Endothelial cell (in vitro differentiated cells): ENCODE measurements around the gene TPO. TPM values are rescaled to one million over a fixed set of nuclear protein-coding genes. Genes with fewer than 3 reads are reported as not detected.

Experiments
- DNase-seq: peaks from one replicate; pipeline ENCODE4 v3.0.0; 2021; ENCODE audit warnings: low spot score
- H3K27ac Mint-ChIP-seq: one replicate; pipeline ENCODE4 v1.8.0; 2021; ENCODE audit warnings: mixed read lengths, inconsistent platforms; ENCODE audit not compliant: unreplicated experiment
- H3K27me3 Mint-ChIP-seq: one replicate; pipeline ENCODE4 v1.8.0; 2021; ENCODE audit warnings: mild to moderate bottlenecking, moderate library complexity, mixed read lengths, inconsistent platforms; ENCODE audit not compliant: unreplicated experiment
- H3K36me3 Mint-ChIP-seq: one replicate; pipeline ENCODE4 v1.8.0; 2021; ENCODE audit warnings: mild to moderate bottlenecking, low read depth, mixed read lengths, inconsistent platforms; ENCODE audit not compliant: unreplicated experiment
- H3K4me1 Mint-ChIP-seq: one replicate; pipeline ENCODE4 v1.8.0; 2021; ENCODE audit warnings: mild to moderate bottlenecking, mixed read lengths, inconsistent platforms; ENCODE audit not compliant: unreplicated experiment
- H3K4me3 Mint-ChIP-seq: one replicate; pipeline ENCODE4 v1.8.0; 2021; ENCODE audit warnings: mild to moderate bottlenecking, mixed read lengths, inconsistent platforms; ENCODE audit not compliant: unreplicated experiment
- H3K9me3 Mint-ChIP-seq: one replicate; pipeline ENCODE4 v1.8.0; 2021; ENCODE audit warnings: mixed read lengths, inconsistent platforms; ENCODE audit not compliant: unreplicated experiment
- total RNA-seq: library from RNA; stranded (reverse); fragmentation: NEBNext Ultra II Directional; extraction: Animal tissue kit (Norgen Biotek cat#: 25700); gene quantifications from one replicate; pipeline ENCODE4 v1.2.1, GENCODE V29; 2021; ENCODE audit not compliant: unreplicated experiment
- TF ChIP-seq, protein P1 (sequence below): fragments of 200-600 bp; sonication (generic); IDR thresholded peaks from one replicate; pipeline ENCODE4 v1.5.0; 2021; ENCODE audit warnings: antibody characterized with exemption; ENCODE audit not compliant: unreplicated experiment

TPO gene
- total RNA-seq, 1 donor from 2014 or later, result 0.41 TPM

GRCh38 chr2:1497122-1497611 lies 83.9 kb downstream of the TPO start:
- Mint-ChIP-seq H3K9me3 (no peaks in the 10 kb centered on the region), H3K4me3 (no peak overlapping the region), H3K27me3 (peaks cover 9% of the 10 kb centered on the region), H3K4me1 (no peaks in the 10 kb centered on the region), H3K27ac (no peak overlapping the region), H3K36me3 (no peaks in the 10 kb centered on the region)
- TF ChIP-seq, protein P1, sequence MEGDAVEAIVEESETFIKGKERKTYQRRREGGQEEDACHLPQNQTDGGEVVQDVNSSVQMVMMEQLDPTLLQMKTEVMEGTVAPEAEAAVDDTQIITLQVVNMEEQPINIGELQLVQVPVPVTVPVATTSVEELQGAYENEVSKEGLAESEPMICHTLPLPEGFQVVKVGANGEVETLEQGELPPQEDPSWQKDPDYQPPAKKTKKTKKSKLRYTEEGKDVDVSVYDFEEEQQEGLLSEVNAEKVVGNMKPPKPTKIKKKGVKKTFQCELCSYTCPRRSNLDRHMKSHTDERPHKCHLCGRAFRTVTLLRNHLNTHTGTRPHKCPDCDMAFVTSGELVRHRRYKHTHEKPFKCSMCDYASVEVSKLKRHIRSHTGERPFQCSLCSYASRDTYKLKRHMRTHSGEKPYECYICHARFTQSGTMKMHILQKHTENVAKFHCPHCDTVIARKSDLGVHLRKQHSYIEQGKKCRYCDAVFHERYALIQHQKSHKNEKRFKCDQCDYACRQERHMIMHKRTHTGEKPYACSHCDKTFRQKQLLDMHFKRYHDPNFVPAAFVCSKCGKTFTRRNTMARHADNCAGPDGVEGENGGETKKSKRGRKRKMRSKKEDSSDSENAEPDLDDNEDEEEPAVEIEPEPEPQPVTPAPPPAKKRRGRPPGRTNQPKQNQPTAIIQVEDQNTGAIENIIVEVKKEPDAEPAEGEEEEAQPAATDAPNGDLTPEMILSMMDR, result no peak
- DNase-seq, result no peak

- no peak overlapping the region for H3K4me3 Mint-ChIP-seq
- H3K27ac Mint-ChIP-seq, result no peak overlapping the region
- peaks cover 6% of the 10 kb centered on the region for H3K27me3 Mint-ChIP-seq
- TF ChIP-seq, protein P1, result no peak
- H3K36me3 Mint-ChIP-seq, result no peaks in the 10 kb centered on the region
- no peaks in the 10 kb centered on the region for H3K9me3 Mint-ChIP-seq
- H3K4me1 Mint-ChIP-seq, result no peaks in the 10 kb centered on the region
- no peak for DNase-seq
Observed at GRCh38 chr2:1498176-1498575, 84.9 kb downstream of the TPO start.

GRCh38 chr2:1499033-1499795 lies 86.0 kb downstream of the TPO start:
- no peak for DNase-seq
- no peaks in the 10 kb centered on the region for H3K36me3 Mint-ChIP-seq
- TF ChIP-seq, protein P1, result no peak
- H3K9me3 Mint-ChIP-seq, result no peaks in the 10 kb centered on the region
- H3K27ac Mint-ChIP-seq, result no peak overlapping the region
- no peak overlapping the region for H3K4me3 Mint-ChIP-seq
- peaks cover 3% of the 10 kb centered on the region for H3K27me3 Mint-ChIP-seq
- no peaks in the 10 kb centered on the region for H3K4me1 Mint-ChIP-seq

DNA sequence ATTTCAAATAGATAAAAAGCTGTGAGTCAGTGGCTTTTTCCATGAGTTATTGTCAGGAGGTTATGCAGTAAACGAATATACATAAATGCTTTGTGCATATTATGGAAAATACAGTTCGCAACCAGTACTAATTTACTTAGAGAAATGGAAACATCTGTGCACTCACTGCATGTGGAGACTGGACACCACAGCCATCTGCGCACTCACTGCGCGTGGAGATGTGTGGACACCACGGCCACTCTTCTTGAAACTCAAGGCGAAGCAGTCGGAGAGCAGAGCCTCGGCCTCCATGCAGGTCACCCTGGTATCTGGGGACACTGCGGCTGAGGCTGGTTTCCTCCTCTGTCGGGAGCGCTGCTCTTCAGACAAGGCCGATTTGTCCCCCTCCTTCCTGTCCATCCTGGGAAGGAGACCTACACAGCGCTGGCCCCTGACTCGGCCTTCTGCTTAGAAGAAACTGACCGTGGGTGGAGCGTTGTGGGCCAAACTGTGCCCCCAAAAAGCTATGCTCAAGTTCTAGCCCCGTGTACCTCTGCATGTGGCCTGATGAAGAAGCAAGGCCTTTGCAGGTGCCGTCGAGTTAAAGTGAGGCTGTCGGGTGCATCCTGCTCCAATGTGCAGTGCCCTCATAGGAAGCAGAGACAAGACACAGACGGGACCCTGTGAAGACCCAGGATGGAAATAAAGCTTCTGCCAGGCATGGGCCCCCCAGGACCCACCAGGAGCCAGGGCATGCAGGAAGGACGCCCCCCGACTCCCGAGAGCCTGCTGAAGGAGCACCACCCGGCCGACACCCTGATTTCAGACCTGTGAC lies 88.0 kb downstream of the TPO start:
- H3K4me3 Mint-ChIP-seq, result no peak overlapping the region
- TF ChIP-seq, protein P1, result no peak
- H3K4me1 Mint-ChIP-seq, result no peaks in the 10 kb centered on the region
- no peaks in the 10 kb centered on the region for H3K9me3 Mint-ChIP-seq
- no peak overlapping the region for H3K27ac Mint-ChIP-seq
- H3K27me3 Mint-ChIP-seq, result peaks cover 4% of the 10 kb centered on the region
- no peak for DNase-seq
- no peaks in the 10 kb centered on the region for H3K36me3 Mint-ChIP-seq
